Kidney epithelial cell (primary cell): ENCODE measurements around the gene UBR7. TPM values are rescaled to one million over a fixed set of nuclear protein-coding genes. Genes with fewer than 3 reads are reported as not detected.

Source experiments
- DNase-seq: peaks from one replicate; pipeline ENCODE4 v3.0.0-alpha.2; 2010; ENCODE audit warnings: low read depth
- H3K27me3 ChIP-seq: 2 replicates; pipeline ENCODE4 v1.6.0; 2011; ENCODE audit warnings: low read length; ENCODE audit not compliant: control insufficient read depth, insufficient read depth
- H3K36me3 ChIP-seq: 2 replicates; pipeline ENCODE4 v1.5.1; 2011; ENCODE audit warnings: low read length; ENCODE audit not compliant: control insufficient read depth, insufficient read depth
- H3K4me3 ChIP-seq: 2 replicates; pipeline ENCODE4 v1.5.1; 2011; ENCODE audit warnings: low read depth, mild to moderate bottlenecking, control low read depth, low read length
- total RNA-seq: library from RNA; depleted of rRNA; stranded (reverse); fragments of >200 nt; gene quantifications from 2 replicates; pipeline ENCODE4 v1.2.3, GENCODE V29; 2015
- TF ChIP-seq, protein P1 (sequence below): IDR thresholded peaks from 2 replicates; pipeline ENCODE4 v1.5.1; 2011; ENCODE audit warnings: mild to moderate bottlenecking, moderate library complexity, low read length, control low read depth, inconsistent platforms; ENCODE audit not compliant: insufficient read depth, poor library complexity, severe bottlenecking

Gene UBR7
- total RNA-seq, 1 donor from 2014 or later = 16.1 TPM

DNA sequence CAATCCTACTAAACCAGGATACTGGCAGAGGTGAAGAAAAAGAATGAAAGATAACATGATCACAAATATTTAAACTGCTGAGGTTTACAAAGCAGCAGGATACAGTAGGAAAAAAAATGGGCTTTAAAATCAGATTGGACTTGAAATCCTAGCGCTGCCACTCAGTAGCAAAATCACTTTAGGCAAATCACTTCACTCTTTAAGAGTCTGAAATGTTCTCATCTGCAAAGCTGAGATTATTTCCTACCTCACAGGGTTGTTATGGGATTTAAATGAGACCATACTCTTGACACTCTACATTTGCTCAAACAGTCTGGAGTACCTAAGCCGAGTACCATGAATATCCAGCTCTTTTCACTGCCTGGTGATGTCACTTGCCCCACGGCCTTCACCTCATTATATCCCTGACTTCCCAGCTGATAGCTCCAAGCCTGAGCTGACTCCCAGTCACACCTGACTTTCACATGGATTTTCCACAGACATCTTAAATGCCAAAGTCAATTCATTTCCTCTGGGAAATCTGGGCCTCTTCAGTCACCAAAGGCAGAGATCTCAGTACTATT lies 60.2 kb downstream of the UBR7 start:
- Histone ChIP-seq H3K27me3 (no peaks in the 10 kb centered on the region), H3K36me3 (peaks cover 2% of the 10 kb centered on the region), H3K4me3 (no peak overlapping the region)
- no peak for DNase-seq
- TF ChIP-seq, protein P1, sequence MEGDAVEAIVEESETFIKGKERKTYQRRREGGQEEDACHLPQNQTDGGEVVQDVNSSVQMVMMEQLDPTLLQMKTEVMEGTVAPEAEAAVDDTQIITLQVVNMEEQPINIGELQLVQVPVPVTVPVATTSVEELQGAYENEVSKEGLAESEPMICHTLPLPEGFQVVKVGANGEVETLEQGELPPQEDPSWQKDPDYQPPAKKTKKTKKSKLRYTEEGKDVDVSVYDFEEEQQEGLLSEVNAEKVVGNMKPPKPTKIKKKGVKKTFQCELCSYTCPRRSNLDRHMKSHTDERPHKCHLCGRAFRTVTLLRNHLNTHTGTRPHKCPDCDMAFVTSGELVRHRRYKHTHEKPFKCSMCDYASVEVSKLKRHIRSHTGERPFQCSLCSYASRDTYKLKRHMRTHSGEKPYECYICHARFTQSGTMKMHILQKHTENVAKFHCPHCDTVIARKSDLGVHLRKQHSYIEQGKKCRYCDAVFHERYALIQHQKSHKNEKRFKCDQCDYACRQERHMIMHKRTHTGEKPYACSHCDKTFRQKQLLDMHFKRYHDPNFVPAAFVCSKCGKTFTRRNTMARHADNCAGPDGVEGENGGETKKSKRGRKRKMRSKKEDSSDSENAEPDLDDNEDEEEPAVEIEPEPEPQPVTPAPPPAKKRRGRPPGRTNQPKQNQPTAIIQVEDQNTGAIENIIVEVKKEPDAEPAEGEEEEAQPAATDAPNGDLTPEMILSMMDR = no peak

DNA sequence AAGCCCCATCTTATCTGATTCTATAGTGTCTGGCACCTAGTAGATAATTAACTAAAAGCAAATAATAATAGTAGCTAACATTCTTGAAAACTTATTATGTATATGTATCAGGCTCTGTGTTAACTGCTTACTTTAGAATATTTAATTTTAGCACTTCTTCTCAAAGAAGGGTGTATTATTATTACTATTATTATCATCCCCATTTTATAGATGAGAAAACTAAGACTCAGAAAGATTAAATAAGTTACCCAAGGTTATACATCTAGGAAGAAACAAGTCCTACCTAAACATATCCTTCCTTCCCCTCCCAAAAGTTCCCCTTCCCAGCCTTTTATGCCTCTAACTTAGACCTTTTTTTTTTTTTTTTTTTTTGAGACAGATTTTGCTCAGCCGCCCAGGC lies 61.4 kb downstream of the UBR7 start:
- DNase-seq = no peak
- TF ChIP-seq, protein P1 = no peak
- H3K36me3 ChIP-seq = peaks cover under 1% of the 10 kb centered on the region
- H3K4me3 ChIP-seq = no peak overlapping the region
- H3K27me3 ChIP-seq = no peaks in the 10 kb centered on the region

DNA sequence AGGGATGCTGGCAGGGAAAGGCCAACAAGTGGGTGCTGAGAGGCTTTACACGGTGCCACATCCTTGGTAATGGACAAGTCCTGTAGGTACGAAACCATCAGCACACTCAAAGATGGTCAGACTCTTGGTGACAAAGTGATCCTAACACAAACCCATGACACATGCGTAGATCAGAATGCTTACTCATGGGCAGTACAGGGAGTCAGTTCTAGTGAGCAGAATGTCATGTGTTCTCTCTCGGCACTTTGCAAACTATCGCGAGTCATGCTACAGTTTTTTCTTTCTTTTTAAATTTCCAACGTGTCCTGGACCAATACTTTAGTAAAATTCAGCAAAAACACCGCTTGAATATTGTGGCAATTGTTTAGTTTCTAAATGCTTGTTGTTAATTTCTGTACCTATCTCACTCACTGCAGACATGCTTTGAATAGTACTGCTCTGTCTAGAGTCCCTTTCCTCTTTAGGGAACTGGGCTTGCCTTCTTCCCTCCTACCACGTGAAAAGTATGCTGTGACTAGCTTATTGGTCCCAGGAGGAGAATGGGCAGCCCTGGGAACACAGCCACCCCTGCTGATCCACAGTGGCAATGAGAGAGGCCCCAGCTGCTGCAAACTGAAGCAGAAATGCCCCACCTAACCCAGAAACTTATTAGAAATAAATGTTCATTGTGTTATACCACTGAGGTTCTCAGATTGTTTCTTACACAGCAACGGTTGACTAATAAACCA lies 62.4 kb downstream of the UBR7 start:
- H3K27me3 ChIP-seq = no peaks in the 10 kb centered on the region
- peak; percentile 45 for DNase-seq
- TF ChIP-seq, protein P1 = no peak

DNA sequence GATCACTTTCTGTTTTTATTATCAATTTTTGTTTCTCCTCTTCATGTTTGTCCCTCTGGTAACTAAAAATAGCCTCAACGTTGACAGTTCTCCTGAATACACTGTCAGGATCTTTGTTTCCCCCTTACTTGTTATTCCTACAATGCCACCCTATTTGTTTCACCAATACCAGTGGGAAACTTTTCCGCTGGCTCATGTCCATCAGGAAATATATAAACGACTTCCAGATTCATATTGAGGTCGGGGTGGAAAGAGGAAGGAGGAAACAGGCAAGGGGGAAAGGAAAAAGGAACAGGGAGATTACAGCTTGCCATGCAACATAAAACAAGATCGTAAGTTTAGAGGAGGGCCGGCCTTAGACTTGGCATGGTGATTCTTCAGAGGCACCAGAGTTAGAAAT lies 64.1 kb downstream of the UBR7 start:
- TF ChIP-seq, protein P1 = no peak
- no peak for DNase-seq
- Histone ChIP-seq H3K36me3 (no peaks in the 10 kb centered on the region), H3K4me3 (no peak overlapping the region), H3K27me3 (no peaks in the 10 kb centered on the region)

More for the DNA sequence above, 62.4 kb downstream of the UBR7 start:
- no peak overlapping the region for H3K4me3 ChIP-seq
- no peaks in the 10 kb centered on the region for H3K36me3 ChIP-seq

DNA sequence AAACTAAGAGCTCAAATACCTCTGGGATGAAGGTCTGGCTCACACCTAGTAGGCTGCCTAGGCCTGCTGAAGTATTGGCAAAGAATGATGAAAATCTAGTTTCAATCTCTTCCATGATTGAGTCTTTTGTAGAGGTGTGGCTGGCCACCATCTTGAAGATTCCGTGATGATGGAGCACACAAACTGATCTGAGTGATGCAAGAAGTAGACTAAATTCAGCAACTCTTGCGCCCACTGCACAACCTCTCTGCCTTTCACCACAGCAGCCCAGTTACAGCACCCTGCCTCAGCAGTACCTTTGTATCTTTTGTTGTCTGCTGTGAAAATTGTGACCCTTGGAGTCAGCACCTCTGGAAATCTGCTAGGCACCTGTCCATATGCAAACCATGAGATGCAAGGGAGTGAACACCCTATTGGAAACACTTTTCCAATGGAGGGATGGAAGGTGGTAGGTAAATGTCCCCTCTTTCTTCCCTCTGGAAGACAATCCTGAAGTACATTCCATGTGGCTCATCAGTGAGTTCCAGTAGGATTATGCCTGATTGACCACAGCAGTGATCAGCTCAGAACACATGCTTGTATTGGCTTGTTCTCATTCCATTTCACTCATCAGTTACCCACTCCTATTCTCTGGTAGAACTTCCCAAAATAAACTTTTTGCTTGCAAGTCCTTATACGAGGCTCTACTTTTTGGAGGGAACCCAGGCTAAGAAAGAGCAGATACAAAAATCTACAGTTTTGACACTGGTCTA lies 67.2 kb downstream of the UBR7 start:
- DNase-seq = no peak
- TF ChIP-seq, protein P1 = no peak
- Histone ChIP-seq H3K4me3 (no peak overlapping the region), H3K27me3 (no peaks in the 10 kb centered on the region), H3K36me3 (peaks cover 1% of the 10 kb centered on the region)
